Activated CD8-positive, alpha-beta memory T cell treated with anti-CD3 and anti-CD28 coated beads for 1 hour (primary cell): ENCODE results near the gene NXPH4.
A peak's percentile ranks its signal among the peaks of the same experiment; 100 is the strongest.

Experiments
- DNase-seq, 2 donors: peaks; one replicate each; pipeline ENCODE4 v3.0.0-alpha.2; 2020; ENCODE audit warnings: low read depth in 1 of 2; ENCODE audit errors: extremely low read depth in 1 of 2

NXPH4 gene

DNA sequence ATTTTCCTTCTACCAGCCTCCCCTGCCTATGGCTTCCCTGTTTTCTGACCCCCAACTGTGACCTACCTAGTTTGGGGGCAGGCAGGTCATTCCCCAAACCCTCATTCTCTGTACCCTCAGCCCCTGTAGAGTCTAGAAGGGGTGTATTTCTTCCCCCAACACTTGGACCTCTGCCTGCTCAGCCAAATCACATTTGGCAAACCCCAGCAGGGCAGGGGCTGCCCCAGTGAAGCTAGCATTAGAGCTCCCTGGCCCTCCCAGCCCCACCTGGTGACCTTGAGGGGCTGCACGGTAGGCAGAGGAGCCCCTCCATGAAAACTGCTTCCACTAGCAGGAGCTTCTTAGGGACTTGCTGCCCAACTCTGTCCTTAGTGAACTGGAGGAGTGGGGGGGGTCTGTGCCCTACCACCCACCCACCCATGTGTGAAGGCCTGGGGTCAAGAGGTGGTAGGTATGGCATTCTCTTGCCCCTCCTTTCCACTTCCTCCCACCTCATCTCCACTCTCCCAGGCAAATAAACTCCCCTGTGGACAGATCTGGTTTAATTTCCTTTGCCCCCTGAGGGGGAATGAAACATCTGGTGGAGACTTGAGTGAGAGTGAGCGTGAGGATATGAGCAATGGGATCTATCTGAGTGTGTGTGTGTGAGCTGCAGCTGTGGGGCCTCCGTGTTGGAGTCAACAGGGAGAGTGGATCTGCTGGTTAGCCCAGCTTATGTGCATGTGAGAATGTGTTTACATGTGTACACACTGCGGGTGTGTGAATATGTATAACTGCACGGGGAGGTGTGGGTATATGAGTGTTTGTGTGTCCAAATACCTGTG lies 1.6 kb downstream of the NXPH4 start:
- DNase-seq, result no peak

DNA sequence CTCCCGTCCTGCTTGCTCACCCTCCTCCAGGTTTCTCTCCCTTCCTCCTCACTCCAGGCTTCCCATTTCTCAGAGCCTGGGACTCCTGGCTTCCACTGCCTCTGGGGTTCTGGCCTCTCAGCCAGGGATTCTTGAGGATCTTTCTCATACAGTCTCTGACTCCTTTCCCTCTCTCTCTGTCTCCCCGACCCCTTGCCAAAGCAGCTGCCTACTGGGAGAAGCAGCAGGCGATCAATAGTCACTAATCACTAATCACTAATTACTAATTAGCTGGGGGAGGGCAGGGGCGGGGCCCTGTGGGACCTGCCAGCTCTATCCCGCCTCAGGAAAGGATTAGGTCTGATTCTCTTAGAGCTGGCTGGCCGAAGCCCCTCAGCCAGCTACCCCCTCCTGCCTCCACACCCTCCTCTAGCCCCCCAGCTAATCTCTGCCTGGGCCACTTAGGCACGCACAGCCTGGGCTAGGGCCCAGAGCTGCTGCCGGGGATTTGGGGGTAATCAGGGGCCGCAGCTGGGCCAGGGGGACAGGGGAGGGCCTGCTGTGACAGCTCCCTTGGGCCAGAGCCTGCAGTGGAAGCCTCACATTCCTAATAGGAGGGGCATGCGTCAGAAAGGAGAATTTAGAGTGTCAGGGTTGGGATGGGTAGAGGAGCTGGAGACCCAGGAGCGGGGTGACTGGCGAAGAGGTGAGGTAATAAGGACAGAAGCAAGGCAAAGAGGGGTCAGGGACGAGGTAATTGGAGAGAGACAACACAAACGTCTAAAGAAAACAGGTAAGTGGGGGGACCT lies 2.8 kb downstream of the NXPH4 start:
- no peak for DNase-seq

- DNase-seq, result no peak
These were observed 3.6 kb downstream of the NXPH4 start for GRCh38 chr12:57219993-57220754.

GRCh38 chr12:57220770-57221168 lies 4.2 kb downstream of the NXPH4 start:
- no peak for DNase-seq

DNA sequence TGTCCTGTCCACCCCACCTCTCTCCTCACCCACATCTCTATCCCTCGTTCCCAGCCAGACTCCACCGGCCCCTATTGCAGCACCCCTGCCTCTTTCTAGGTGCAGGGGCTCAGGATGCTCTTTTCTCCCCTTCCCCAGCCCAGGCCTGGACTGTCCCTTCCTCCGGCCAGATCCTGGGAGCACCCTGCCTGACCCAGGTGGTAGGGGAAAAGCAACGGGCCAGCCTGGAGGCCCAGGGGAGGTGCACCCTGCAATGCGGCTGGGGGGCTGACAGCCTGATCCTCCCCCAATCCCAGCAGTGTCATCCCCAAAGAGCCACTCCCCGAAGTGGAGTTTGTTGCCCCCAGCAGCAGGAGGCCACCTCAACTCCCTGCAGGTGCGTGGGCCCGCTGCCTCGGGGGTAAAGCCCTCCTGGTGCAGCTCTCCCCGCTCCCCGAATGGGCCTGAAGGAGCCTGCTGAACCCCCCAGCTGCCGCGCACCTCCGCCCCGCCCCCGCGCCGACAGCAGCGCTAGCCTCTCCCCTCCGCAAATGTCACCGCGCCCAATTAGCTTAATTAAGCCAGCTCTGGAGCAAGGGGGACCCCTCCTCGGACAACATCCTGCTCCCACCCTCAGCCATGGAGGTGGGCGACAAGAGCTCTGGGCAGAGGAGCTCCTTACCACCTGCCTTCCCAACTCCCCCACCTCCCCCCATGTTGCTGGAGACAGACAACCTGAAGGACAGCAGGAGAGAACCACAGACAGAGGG lies 4.7 kb downstream of the NXPH4 start:
- no peak for DNase-seq

- DNase-seq, result no peak
These were observed 5.9 kb downstream of the NXPH4 start for GRCh38 chr12:57222286-57223190.

GRCh38 chr12:57223191-57224165 lies 6.9 kb downstream of the NXPH4 start:
- no peak for DNase-seq

DNA sequence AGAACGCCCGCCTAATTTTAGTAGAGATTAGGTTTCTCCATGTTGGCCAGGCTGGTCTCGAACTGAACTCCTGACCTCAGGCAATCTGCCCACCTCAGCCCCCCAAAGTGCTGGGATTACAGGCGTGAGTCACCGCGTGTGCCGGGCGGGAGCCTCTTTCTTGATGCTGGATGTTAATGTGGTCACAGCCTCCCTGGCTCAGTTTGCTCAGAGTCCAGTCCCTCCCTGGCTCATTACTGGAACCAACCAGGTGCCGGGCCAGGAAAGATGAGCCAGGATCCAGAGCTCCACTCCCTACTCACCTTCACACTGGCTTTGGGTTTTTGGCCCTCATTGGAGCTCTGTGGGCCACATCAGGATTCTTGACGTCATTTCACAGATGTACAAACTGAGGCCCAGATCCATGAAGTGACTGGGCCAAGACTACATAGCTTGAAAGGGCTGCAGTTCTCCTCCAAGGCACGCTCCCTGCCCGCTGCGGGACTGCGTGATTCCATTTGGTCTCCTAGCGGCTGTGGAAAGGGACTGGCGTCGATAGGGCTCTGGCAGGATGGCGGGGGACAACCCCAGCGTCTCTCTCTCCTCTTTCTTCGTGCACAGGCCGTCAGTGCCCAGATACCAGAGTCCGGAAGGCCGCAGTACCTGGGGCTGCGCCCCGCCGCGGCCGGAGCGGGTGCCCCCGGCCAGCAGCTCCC lies 7.8 kb downstream of the NXPH4 start:
- no peak for DNase-seq

- DNase-seq, result peak; percentile 43 to 44
These were observed 8.5 kb downstream of the NXPH4 start for GRCh38 chr12:57224973-57225679.

- no peak for DNase-seq
These were observed 9.2 kb downstream of the NXPH4 start for GRCh38 chr12:57225680-57226210.

GRCh38 chr12:57226588-57227314 lies 10.2 kb downstream of the NXPH4 start:
- DNase-seq, result no peak

DNA sequence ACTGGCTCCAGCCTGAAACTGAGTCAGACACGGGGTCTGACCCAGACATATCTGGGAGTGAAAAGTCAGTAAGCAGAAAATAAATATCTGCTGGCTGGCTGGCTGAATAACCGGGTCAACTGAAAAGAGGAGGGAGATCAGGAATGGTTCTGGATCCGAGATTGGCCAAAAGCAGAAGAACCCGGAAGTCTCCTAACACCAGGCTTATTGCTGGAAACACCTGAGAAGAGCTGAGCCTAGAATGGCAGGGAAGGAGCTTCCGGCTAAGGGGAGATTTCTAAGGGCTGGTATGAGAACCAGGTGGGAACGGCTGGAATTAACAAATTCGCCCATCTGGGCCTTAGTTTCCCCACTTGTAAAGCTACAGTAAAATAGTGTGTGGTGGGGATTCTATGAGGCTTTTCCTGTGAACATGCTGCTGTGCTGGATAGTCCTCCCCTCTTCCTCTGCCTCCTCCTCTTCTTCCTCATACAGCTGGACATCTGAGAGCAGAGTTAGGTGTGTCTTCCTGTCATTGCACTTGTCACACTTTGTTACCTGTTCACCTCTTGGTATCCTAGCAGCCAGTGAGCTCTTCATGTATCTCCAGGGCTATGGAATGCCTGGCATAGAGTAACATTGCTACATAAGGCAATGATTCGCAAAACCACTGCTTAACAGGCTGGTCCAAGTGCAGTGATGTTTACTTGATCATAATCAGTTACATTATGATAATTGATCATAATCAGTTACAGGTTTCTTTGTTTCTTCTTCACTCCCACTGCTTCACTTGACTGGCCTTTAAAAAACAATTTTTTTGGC lies 10.9 kb downstream of the NXPH4 start:
- no peak for DNase-seq

GRCh38 chr12:57229046-57229633 lies 12.5 kb downstream of the NXPH4 start:
- no peak for DNase-seq

DNA sequence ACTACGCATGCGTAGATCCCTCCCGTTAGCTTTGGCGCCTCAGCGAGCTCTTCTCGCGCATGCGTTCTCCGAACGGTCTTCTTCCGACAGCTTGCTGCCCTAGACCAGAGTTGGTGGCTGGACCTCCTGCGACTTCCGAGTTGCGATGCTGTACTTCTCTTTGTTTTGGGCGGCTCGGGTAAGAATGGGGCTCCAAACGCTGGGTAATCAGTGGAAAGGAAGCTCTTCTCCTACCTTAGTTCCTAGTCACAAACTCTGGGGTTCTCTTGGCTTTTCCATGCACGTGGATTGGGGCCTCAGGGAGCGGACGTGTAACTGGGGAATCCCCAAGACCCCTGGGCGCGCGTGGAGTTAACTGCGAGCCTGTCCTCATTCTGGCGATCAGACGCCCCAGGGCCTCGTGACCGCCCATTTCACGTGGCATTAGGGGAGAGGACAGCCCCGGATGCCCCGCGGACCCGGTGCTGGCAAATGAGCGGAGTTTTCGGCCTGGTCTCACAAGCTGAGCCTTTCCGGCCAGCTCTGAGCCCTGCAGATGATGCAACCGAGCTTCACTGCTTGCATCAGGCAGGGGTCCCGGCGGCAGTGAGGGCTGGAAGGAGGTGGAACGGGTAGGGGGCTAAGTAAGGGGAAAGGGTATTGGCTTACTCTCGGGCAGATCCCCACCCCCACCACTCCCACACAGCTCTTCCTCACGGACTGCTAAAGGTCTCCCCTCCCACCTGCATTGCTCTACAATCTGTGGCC lies 13.2 kb downstream of the NXPH4 start, which contains the start of gene SHMT2:
Gene SHMT2, plus strand, starts transcription at position 78 of the 747 bp plus-strand sequence. Its CDS starts 68 bp downstream, at position 146.
- peak; percentile 82 to 85 for DNase-seq
